HL-60 (cell line): ENCODE data around the gene ATRN.
"Not testable (repeated sequence)": the region's sequence is repeated elsewhere in the genome, so short reads cannot be mapped to it uniquely, and the experiment has no call there.

Source experiments
- DNase-seq, 2 experiments: peaks; one replicate each; pipeline ENCODE4 v3.0.0-alpha.2; 2010 to 2020; ENCODE audit warnings: low read depth in 1 of 2, low spot score in 1 of 2
- H3K27ac ChIP-seq: fragments of 250-450 bp; sonication (Bioruptor Pico); replicated peaks from 2 replicates; pipeline ENCODE4 v1.5.1; 2020; ENCODE audit warnings: mild to moderate bottlenecking, moderate library complexity
- H3K27me3 ChIP-seq: fragments of 250-450 bp; sonication (Bioruptor Pico); 2 replicates; pipeline ENCODE4 v1.5.1; 2021; ENCODE audit warnings: mild to moderate bottlenecking, moderate library complexity; ENCODE audit not compliant: insufficient read depth, poor library complexity, severe bottlenecking
- H3K4me3 ChIP-seq: replicated peaks from 2 replicates; pipeline ENCODE4 v1.5.1; 2011; ENCODE audit warnings: mild to moderate bottlenecking, control low read depth, low read length; ENCODE audit not compliant: insufficient read depth
- CTCF ChIP-seq: IDR thresholded peaks from one replicate; pipeline ENCODE4 v1.5.1; 2011; ENCODE audit warnings: low read length, control low read depth, inconsistent platforms; ENCODE audit not compliant: insufficient read depth
- GABPA ChIP-seq: IDR thresholded peaks from 2 replicates; pipeline ENCODE4 v1.6.1; 2012; ENCODE audit warnings: low read depth
- POLR2AphosphoS5 ChIP-seq: IDR thresholded peaks from 2 replicates; pipeline ENCODE4 v1.6.1; 2012; ENCODE audit warnings: low read depth
- SPI1 ChIP-seq: IDR thresholded peaks from 2 replicates; pipeline ENCODE4 v1.6.1; 2012; ENCODE audit warnings: low read depth, mild to moderate bottlenecking, borderline replicate concordance
- TF ChIP-seq, protein P1 (sequence below): IDR thresholded peaks from 2 replicates; pipeline ENCODE4 v1.6.1; 2012; ENCODE audit warnings: low read depth; ENCODE audit not compliant: insufficient replicate concordance

ATRN gene

GRCh38 chr20:3510110-3510509 is 39.3 kb downstream of the ATRN start:
- no peak overlapping the region for H3K4me3 ChIP-seq
- H3K27ac ChIP-seq: no peak overlapping the region
- TF ChIP-seq SPI1 (no peak), CTCF (no peak), POLR2AphosphoS5 (no peak), GABPA (no peak)
- TF ChIP-seq, protein P1, sequence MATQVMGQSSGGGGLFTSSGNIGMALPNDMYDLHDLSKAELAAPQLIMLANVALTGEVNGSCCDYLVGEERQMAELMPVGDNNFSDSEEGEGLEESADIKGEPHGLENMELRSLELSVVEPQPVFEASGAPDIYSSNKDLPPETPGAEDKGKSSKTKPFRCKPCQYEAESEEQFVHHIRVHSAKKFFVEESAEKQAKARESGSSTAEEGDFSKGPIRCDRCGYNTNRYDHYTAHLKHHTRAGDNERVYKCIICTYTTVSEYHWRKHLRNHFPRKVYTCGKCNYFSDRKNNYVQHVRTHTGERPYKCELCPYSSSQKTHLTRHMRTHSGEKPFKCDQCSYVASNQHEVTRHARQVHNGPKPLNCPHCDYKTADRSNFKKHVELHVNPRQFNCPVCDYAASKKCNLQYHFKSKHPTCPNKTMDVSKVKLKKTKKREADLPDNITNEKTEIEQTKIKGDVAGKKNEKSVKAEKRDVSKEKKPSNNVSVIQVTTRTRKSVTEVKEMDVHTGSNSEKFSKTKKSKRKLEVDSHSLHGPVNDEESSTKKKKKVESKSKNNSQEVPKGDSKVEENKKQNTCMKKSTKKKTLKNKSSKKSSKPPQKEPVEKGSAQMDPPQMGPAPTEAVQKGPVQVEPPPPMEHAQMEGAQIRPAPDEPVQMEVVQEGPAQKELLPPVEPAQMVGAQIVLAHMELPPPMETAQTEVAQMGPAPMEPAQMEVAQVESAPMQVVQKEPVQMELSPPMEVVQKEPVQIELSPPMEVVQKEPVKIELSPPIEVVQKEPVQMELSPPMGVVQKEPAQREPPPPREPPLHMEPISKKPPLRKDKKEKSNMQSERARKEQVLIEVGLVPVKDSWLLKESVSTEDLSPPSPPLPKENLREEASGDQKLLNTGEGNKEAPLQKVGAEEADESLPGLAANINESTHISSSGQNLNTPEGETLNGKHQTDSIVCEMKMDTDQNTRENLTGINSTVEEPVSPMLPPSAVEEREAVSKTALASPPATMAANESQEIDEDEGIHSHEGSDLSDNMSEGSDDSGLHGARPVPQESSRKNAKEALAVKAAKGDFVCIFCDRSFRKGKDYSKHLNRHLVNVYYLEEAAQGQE: no peak
- DNase-seq: no peak
- no peaks in the 10 kb centered on the region for H3K27me3 ChIP-seq

GRCh38 chr20:3512239-3512638 is 41.4 kb downstream of the ATRN start:
- not testable (repeated sequence) for DNase-seq, H3K27me3 ChIP-seq, H3K4me3 ChIP-seq, H3K27ac ChIP-seq

DNA sequence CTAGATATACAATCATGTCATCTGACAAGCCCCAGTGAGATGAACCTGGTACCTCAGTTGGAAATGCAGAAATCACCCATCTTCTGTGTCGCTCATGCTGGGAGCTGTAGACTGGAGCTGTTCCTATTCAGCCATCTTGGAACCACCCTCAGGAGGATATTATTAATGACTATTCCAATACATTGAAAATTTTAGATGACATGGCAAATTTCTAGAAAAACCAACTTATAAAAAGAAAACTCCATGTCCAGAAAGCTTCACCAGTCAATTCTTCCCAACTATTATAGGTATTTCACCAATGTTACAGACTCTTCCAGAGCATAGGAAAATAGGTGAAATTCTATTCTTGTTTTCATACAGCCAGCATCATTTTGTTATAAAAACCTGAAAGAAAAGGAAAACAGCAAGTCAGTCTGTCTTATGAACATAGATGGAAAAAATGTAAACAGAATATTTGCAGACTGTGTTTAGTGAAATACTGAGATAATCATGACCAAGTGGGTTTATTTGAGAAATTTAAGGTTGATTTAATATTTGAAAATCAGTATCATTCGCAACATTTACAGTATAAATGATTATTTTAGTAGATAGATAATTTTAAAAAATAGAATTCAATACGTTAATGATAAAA is 43.3 kb downstream of the ATRN start:
- H3K27me3 ChIP-seq: no peaks in the 10 kb centered on the region

DNA sequence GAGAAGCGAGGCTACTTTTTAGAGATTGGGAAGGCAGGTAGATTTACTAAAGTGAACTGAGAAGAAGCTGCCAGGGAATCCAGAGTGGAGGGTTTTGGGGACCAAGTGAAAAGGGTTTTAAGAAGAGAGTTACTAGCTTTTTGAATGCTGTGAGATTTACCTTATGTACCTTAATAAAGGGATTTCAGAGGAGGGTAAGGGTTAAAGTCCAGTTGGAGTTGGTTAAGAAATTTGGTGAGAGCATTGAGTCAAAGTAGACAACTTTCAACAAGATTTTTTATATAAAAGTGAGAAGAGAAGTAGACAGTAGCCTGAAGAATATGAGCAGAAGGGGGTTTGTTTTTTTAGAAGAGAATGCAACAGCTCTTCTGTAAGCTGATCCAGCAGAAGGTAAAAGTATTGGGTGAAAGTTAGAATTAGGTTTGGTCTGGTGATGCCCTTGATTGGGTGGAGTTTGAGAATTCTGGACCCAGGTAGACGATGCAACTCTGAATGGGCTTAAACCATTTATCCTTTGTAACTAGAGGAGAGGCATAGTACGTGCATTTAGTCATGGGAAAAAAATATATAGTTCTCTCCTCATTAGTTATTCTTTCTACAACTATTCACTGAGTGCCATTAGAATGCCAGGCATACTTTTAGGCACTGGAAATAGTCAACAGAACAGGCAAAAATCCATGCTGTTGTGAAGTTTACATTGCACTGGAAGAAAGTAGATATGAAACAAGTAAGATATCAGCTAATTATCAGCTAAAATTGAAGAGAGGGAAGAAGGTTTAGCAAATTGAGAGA is 44.8 kb downstream of the ATRN start:
- DNase-seq: no peak
- no peak overlapping the region for H3K27ac ChIP-seq

More for the DNA sequence above, 43.3 kb downstream of the ATRN start:
- no peak for TF ChIP-seq SPI1
- TF ChIP-seq POLR2AphosphoS5: no peak
- Histone ChIP-seq H3K4me3 (no peak overlapping the region), H3K27ac (no peak overlapping the region)
- DNase-seq: no peak

More for the DNA sequence above, 44.8 kb downstream of the ATRN start:
- TF ChIP-seq CTCF (no peak), SPI1 (no peak), POLR2AphosphoS5 (no peak), GABPA (no peak)
- TF ChIP-seq, protein P1: no peak
- Histone ChIP-seq H3K4me3 (no peak overlapping the region), H3K27me3 (no peaks in the 10 kb centered on the region)
